ENCODE data around the gene SAMD13.

The SAMD13 gene

DNA sequence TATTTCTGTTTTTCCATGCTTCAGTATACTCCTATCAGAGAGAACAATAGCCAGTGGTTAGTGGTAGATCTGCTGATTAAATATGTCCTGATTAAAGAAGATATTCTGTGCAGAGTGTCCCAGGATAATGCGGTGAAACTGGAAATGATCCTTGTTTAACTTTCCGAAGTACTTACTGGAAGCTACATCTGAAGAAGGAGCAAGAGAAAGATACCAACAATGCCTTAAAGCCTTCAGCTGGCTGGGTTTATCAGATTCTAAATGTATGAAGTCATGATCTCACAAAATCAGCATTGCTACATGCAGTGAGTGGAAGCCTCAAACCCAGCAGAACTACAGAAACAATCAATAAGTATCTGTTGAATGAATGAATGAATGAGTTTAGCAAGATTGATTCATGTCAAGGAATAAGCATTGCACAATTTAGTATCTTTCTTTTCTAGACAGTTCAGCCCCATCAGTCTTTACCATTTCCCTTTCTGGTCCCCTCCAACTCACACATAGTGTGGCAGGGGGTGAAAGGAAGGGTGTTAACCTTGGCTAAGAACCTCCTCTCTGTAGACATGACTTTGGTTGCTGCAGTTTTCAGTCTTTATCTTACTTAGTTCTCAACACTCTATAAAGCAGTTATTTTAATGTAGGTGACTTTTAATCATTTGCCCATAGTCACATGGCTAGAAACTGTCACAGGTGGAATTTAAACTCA lies 72.1 kb downstream of the SAMD13 start:
- no peak for DNase-seq (ENCODE audit: low spot score)

DNA sequence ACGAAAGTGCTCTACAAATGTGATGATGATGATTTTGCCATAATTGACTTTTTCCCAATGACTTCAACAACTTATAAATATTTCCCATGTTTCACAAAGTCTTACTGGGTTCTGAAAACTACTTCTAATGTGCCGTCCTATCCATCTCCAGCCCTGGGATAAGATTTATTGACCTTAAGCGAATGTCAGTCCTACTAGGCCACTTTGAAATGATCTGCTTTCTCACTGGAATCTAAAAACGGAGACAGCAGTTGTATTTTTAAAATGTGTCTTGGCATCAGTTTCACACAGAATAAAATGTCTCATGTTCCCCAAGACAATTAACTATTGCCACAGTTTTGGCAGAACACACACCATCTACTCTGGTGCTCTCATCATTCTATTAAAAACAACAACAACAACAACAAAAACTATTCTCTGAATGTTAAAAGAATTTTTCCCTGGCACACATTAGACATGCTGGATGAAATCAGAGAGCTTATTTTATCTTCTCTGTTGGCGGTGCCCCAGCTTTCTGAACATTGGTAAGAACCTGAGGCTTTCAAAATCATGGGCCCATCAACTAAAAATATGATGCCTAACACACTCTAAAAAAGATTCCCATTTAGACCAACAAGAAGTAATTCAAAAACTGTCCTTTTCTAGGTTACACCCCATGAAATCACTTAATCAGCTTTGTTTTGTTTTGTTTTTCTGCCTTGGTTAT lies 73.6 kb downstream of the SAMD13 start:
- no peak for DNase-seq (ENCODE audit: low spot score)

DNA sequence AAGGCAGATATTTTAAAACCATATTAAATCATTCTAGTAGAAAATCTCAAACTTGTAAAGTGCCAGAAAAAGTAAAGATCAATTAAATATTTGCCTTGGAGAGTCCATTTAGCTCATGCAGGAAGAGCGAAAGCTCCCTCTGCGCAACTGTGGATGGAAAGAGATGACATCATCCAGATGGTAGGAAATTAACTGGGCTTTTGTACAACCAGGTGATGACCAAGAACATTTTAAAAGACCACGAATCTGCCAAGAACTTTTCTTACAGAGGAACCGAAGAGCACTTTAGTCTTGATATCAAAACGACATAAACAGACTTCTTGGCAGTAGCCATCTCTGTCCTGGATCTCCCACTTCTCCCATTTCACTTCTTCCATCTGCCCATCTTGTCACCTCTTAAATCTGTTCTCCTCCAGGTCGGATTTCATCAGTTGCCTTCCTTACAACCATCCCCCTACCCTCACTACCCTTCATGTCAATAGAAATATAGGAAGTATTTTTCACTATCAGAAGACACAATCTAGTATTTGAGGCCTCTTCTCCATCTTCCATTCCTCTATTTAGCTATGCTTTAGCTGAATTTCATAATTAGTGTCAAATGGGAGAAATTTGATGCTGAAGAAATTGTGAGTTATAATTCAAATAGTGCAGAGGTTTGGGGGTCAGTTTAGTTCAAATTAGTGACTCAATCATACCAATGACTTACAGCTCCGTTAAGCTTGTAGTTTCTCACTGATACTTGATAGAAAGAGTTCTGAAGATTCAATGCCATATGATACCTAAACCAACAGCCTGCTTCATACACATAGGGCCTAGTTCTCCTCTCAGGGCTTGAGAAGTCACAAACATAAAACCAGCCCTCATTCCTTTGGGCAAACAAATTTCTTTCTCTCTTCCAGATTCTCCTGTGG lies 74.7 kb downstream of the SAMD13 start:
- DNase-seq (ENCODE audit: low spot score), result no peak

DNA sequence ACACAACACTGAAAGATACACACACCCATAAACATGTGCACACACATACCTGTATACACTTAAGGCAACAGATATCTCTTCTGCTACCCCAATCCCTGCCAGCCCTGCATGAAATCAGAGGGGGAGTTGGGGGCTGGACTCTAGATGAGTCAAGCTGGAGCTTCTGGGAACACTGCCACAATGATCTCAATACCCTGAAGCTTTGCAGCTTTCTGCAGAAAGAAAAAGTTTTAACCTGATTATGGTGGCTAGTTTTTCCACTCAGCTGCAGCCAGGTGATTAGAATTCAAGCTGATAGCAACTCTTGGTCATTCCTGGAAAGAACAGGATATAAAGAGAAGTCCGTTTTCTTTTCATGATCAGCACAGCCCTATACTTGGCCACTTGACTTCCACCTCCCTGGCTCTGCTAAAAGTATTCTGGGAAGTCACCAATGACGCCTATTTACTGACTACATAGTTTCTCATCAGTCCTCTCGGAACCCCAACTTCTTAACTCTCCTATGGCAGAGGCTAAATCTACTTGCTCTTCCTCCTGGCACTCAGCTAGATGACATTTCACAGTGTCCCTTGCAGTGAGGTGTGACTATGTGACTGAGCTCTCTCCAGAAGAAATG lies 76.1 kb downstream of the SAMD13 start:
- no peak for DNase-seq (ENCODE audit: low spot score)

DNA sequence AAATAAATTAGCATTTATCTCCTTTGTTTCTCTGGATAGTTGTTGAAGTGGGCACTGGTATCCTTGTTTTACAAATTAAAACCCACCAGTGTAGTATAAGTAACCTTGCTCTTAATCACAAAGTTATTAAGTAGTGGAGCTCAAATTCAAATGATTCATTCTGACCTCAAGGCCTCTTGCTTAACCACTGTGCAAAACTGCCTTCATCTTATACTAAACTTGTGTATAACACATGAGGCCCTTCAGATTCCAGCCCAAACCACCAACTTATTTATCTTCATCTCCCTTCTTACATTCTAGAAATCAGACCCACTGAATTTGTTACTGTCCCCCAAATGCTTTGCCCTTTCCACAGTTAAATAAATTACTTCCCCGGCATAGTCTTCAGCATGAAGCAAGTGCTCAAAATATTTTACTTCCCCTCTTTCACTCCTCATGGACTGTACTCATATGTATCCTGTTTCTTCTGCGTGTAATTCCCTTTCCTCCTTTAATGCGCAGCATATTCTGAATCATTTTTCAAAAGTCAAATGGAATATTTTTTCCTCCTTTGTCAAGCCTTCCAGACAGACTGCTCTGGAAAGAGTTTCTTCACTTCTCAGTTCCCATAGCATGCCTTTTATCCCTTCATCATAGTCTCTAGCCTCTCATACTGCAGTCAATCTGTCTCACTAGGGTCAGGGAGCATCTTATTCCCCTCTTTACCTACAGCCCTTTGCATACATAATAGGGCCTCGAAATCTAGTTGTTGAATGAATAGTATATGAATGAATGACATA lies 77.8 kb downstream of the SAMD13 start:
- DNase-seq (ENCODE audit: low spot score), result no peak

DNA sequence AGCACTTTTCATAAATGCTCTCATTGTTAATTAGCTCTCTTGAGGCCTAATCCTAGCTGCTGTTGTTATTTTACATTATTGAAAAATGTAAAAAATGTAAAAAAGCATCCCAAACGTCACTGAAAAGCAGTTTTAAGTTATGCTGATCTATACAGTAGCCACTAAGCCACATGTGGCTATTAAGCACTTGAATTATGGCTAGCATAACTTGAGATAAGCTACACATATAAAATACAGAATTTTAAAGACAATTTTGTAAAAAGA lies 78.3 kb downstream of the SAMD13 start:
- DNase-seq (ENCODE audit: low spot score), result no peak

DNA sequence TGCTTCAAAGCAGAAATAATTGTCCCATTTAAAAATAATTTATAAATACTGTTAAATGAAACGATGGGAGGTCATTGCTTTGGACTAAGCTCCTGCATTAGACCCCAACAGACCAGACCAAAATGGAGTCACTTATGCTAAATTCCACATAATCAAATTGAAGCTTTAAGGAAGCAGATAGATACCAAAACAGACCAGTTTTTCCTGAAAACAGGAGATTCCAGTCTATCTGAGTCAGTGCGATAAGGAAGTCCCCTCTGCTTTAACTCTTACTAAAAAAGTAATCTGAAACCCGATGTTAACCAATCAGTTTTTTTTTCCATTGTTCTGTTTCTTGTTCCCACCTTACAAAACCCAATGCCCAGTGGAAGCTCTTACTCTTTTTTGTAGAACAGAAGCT lies 80.6 kb downstream of the SAMD13 start:
- no peak for DNase-seq (ENCODE audit: low spot score)

DNA sequence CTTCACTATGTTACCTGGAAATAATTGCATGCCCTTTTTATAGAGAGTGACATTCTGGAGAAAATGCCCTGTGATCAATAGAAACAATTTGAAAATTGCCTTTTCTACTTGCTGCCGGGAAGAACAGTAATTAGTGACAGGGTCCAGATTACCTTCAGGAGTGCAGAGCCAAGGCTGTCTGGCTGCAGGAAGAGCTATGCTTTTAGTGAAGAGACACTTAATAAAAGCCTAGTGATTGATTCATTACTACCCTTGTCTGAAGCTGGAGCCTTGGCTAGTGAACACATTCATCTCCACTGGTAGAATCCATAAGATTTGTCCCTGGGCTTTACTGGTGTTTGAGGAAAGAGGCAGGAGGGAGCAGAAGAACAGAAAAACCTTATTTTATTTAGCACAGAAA lies 83.8 kb downstream of the SAMD13 start:
- DNase-seq (ENCODE audit: low spot score), result no peak

DNA sequence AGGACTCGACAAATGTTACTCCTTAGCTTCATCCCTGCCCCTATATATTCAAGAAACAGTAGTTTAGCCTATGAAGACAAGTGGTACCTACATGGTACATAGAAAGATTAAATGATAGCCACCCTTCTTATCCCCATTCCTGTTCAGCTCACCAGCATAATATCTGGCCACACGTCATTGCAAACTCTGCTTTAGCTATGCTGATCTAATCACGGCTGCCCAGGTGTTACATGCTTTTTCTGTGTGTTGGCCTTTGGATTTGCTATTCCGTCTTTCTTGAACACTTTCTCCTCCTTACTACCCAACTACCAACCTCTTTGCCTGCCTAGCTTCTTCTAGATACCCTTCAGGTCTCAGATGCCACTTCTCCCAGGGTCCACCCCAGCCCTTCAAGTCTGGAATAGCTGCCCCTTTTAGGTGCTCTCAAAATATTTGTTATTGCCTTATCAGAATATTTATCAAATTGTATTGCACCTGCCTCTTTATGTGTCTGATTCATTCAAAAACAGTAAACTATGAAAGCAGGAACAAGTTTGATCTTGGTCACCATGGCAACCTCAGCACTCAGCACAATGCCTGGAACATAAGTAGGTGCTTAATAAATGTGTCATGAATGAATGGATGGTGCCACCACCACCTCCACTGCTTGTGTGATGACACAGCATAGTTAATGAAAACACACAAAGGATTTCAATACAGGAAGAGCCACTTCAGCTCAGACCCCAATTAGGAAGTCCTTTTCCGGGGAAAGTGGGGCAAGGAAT lies 85.4 kb downstream of the SAMD13 start:
- no peak for DNase-seq (ENCODE audit: low spot score)

DNA sequence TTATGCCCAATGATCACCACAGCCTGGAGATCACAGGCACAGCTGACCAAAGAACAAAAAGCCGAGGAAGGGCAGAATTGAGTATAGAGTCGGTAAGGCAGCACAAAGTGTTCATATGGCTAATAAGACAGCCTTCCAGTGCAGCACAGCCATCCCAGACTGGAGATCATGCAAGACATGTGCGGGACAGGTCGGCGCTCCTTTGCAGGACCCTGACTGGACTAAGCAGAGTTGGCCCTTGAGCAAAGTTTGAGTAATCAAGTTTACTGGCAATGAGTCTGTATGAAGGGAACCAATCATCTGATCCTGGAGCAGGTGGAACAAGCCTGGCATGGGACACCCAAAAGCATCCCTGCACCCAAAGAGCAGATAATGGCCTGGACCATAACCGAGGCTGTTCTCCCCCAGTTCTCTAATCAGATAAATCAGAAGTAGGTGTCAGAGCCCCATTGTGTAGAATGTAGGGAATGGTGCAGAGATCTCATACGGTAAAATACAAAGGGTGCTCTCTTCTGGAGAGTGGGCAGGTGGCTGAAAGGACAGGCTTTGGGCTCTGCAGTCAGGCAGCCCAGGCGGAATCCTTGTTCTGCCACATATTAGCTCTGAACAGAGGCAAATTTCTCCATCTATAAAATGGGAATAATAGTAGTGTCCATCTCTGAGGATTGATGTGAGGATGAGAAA lies 86.1 kb downstream of the SAMD13 start:
- no peak for DNase-seq (ENCODE audit: low spot score)

DNA sequence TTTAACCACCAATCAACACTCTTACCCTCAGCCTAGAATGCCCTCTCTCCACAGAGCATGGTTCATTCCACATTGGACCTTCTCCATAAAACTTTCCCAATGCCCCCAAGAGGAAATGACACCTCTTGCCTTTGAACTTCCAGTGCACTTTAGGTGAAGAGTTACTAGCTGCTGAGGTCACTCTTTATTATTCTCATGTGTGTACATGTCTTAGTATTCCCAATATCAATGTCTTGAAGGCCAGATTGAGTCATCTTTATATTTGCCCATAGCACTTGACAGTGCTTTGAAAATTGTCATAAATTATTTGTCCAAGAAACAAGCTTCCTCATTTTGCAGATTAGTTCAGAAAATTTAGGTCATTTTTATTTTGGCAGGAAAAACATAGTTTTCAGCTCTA lies 88.7 kb downstream of the SAMD13 start:
- DNase-seq (ENCODE audit: low spot score), result no peak

DNA sequence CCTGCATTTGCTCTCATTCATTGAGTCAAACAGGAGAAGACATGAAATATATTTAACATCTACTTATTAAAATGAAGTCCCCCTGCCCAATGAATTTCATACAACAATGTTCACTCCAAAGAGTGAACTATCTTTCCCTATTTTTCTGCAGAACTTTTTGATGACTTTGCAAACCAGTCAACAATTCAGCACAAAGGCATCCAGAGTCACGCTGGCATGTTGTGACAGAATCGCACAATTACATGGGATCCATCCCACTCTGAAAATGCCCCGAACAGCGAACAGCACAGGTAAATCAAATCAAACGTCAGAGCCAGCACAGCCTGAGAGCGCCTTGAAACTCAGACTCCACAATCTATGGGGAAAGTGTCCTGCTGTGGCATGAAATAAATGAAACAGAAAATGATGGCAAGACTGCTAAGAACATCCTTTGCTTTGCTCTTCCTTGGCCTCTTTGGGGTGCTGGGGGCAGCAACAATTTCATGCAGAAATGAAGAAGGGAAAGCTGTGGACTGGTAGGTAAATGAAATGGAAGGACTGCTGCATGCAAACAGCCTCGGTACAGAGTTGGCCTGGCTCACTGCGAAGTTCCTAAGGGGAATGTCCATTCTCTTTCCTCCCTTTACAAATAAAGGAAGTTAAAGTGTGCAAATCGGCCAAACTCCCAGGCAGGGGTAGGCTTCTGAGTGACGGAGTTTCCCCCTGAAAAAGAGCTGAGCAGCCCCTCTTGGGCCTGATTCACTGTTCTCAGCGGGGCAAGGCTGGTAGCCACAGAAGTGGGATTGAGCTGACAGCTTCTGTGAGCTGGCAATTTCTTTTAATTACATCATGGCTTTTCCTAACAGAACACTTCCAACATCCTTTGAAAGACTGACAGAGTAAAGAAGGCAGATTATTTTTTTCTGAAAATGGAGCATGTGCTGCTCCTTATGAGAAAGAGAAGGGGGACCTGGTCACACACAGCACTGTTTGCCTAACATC lies 97.0 kb downstream of the SAMD13 start, which contains the start of gene DNASE2B:
TSS of gene DNASE2B (plus strand) at position 310 of the 981 bp plus-strand sequence. CDS start at position 391, 81 bp downstream.
- DNase-seq (ENCODE audit: low spot score), result no peak
